ENCODE results near the gene FOXK1. TPM values are rescaled to one million over a fixed set of nuclear protein-coding genes. Genes with fewer than 3 reads are reported as not detected.

FOXK1 gene
- total and polyA plus RNA-seq, 2 of the 13 experiments (the other 11 are each of a cell fraction or from before 2014, with no cell fraction given) = 4.6 to 8.8 TPM

GRCh38 chr7:4742051-4742573 is 60.0 kb downstream of the FOXK1 start (continued):
- TF ChIP-seq GRHL1 (CRISPR knock-in tag; conservative IDR thresholded peaks at IDR 0.05) (no peak), CC2D1A (CRISPR knock-in tag; IDR thresholded peaks at IDR 0.05) (no peak), ATF7 (IDR thresholded peaks at IDR 0.05) (no peak), ATF7 (CRISPR knock-in tag; IDR thresholded peaks at IDR 0.05) (no peak; the same call in none of the 2 replicates), ZMYM4 (CRISPR knock-in tag; IDR thresholded peaks at IDR 0.05) (peak; percentile 51; the same call in 1 of the 2 replicates), ARID2 (CRISPR knock-in tag; IDR thresholded peaks at IDR 0.05; ENCODE audit: borderline replicate concordance) (no peak), EHMT2 (IDR thresholded peaks at IDR 0.05; ENCODE audit: borderline replicate concordance, low read depth, low read length) (no peak), ISX (CRISPR knock-in tag; conservative IDR thresholded peaks at IDR 0.05) (no peak), TRIM22 (IDR thresholded peaks at IDR 0.05) (no peak), FOXA3 (CRISPR knock-in tag; IDR thresholded peaks at IDR 0.05) (peak; percentile 64), NONO (IDR thresholded peaks at IDR 0.05) (no peak), NONO (CRISPR knock-in tag; conservative IDR thresholded peaks at IDR 0.05) (peak; percentile 58; the same call in 1 of the 2 replicates), ZNF607 (CRISPR knock-in tag; IDR thresholded peaks at IDR 0.05; ENCODE audit: borderline replicate concordance) (no peak), BCL6 (CRISPR knock-in tag; IDR thresholded peaks at IDR 0.05) (peak; percentile 98), FOXM1 (CRISPR knock-in tag; IDR thresholded peaks at IDR 0.05) (no peak), EEA1 (CRISPR knock-in tag; IDR thresholded peaks at IDR 0.05; ENCODE audit: borderline replicate concordance) (no peak), FOXJ3 (CRISPR knock-in tag; IDR thresholded peaks at IDR 0.05; ENCODE audit: borderline replicate concordance) (no peak), TOPORS (CRISPR knock-in tag; IDR thresholded peaks at IDR 0.05) (no peak), ARNTL (CRISPR knock-in tag; IDR thresholded peaks at IDR 0.05) (no peak)
- TF ChIP-seq, protein P1, sequence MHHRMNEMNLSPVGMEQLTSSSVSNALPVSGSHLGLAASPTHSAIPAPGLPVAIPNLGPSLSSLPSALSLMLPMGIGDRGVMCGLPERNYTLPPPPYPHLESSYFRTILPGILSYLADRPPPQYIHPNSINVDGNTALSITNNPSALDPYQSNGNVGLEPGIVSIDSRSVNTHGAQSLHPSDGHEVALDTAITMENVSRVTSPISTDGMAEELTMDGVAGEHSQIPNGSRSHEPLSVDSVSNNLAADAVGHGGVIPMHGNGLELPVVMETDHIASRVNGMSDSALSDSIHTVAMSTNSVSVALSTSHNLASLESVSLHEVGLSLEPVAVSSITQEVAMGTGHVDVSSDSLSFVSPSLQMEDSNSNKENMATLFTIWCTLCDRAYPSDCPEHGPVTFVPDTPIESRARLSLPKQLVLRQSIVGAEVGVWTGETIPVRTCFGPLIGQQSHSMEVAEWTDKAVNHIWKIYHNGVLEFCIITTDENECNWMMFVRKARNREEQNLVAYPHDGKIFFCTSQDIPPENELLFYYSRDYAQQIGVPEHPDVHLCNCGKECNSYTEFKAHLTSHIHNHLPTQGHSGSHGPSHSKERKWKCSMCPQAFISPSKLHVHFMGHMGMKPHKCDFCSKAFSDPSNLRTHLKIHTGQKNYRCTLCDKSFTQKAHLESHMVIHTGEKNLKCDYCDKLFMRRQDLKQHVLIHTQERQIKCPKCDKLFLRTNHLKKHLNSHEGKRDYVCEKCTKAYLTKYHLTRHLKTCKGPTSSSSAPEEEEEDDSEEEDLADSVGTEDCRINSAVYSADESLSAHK (CRISPR knock-in tag; IDR thresholded peaks at IDR 0.05; ENCODE audit: borderline replicate concordance) = no peak
- TF ChIP-seq, protein P2, sequence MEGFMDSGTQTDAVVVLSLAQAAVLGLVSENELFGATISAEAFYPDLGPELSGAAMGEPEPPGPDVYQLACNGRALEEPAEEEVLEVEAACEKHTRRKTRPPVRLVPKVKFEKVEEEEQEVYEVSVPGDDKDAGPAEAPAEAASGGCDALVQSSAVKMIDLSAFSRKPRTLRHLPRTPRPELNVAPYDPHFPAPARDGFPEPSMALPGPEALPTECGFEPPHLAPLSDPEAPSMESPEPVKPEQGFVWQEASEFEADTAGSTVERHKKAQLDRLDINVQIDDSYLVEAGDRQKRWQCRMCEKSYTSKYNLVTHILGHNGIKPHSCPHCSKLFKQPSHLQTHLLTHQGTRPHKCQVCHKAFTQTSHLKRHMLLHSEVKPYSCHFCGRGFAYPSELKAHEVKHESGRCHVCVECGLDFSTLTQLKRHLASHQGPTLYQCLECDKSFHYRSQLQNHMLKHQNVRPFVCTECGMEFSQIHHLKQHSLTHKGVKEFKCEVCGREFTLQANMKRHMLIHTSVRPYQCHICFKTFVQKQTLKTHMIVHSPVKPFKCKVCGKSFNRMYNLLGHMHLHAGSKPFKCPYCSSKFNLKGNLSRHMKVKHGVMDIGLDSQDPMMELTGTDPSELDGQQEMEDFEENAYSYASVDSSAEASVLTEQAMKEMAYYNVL (CRISPR knock-in tag; IDR thresholded peaks at IDR 0.05; ENCODE audit: borderline replicate concordance) = peak; percentile 90
- TF ChIP-seq, protein P3, sequence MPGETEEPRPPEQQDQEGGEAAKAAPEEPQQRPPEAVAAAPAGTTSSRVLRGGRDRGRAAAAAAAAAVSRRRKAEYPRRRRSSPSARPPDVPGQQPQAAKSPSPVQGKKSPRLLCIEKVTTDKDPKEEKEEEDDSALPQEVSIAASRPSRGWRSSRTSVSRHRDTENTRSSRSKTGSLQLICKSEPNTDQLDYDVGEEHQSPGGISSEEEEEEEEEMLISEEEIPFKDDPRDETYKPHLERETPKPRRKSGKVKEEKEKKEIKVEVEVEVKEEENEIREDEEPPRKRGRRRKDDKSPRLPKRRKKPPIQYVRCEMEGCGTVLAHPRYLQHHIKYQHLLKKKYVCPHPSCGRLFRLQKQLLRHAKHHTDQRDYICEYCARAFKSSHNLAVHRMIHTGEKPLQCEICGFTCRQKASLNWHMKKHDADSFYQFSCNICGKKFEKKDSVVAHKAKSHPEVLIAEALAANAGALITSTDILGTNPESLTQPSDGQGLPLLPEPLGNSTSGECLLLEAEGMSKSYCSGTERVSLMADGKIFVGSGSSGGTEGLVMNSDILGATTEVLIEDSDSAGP (CRISPR knock-in tag; IDR thresholded peaks at IDR 0.05; ENCODE audit: borderline replicate concordance) = peak; percentile 57; the same call in 1 of the 2 replicates

Measured in HepG2 (cell line).